Measurements from ENCODE around the gene ANKRD33B.
"Not testable (repeated sequence)": the region's sequence is repeated elsewhere in the genome, so short reads cannot be mapped to it uniquely, and the experiment has no call there.

The ANKRD33B gene

GRCh38 chr5:10596310-10596703, 32.4 kb downstream of the ANKRD33B start:
- no peak for DNase-seq

GRCh38 chr5:10596886-10597451, 33.1 kb downstream of the ANKRD33B start:
- DNase-seq, result no peak

- DNase-seq, result no peak
Measured at GRCh38 chr5:10599113-10599512, 35.2 kb downstream of the ANKRD33B start.

- no peak for DNase-seq
Measured at GRCh38 chr5:10599862-10600284, 36.0 kb downstream of the ANKRD33B start.

GRCh38 chr5:10600626-10601245, 36.9 kb downstream of the ANKRD33B start:
- DNase-seq, result no peak

GRCh38 chr5:10601246-10602030, 37.6 kb downstream of the ANKRD33B start:
- no peak for DNase-seq

- no peak for DNase-seq
Measured at GRCh38 chr5:10602031-10602806, 38.3 kb downstream of the ANKRD33B start.

GRCh38 chr5:10604975-10605374, 41.1 kb downstream of the ANKRD33B start:
- no peak for DNase-seq

GRCh38 chr5:10606632-10607022, 42.8 kb downstream of the ANKRD33B start:
- not testable (repeated sequence) for DNase-seq

- DNase-seq, result peak; percentile 71
Measured at GRCh38 chr5:10607023-10607665, 43.3 kb downstream of the ANKRD33B start.

GRCh38 chr5:10607666-10608073, 43.8 kb downstream of the ANKRD33B start:
- DNase-seq, result peak; percentile 49

- DNase-seq, result not testable (repeated sequence)
Measured at GRCh38 chr5:10608081-10608480, 44.2 kb downstream of the ANKRD33B start.

GRCh38 chr5:10610058-10610457, 46.2 kb downstream of the ANKRD33B start:
- no peak for DNase-seq

GRCh38 chr5:10611290-10611689, 47.4 kb downstream of the ANKRD33B start:
- DNase-seq, result no peak

GRCh38 chr5:10612251-10612650, 48.4 kb downstream of the ANKRD33B start:
- DNase-seq, result no peak

- DNase-seq, result no peak
Measured at GRCh38 chr5:10615693-10616092, 51.8 kb downstream of the ANKRD33B start.

- DNase-seq, result no peak
Measured at GRCh38 chr5:10617103-10617502, 53.2 kb downstream of the ANKRD33B start.

- DNase-seq, result no peak
Measured at GRCh38 chr5:10618311-10618710, 54.4 kb downstream of the ANKRD33B start.

- DNase-seq, result no peak
Measured at GRCh38 chr5:10619649-10620048, 55.8 kb downstream of the ANKRD33B start.

- DNase-seq, result no peak
Measured at GRCh38 chr5:10620346-10620745, 56.5 kb downstream of the ANKRD33B start.

- peak; percentile 36 for DNase-seq
Measured at GRCh38 chr5:10621832-10622231, 58.0 kb downstream of the ANKRD33B start.

- DNase-seq, result no peak
Measured at GRCh38 chr5:10622810-10623209, 58.9 kb downstream of the ANKRD33B start.
